ENCODE data around the gene P2RX6. TPM values are rescaled to one million over a fixed set of nuclear protein-coding genes. Genes with fewer than 3 reads are reported as not detected.

Gene P2RX6
- total RNA-seq, 4 donors from 2014 or later: 0.76 to 1.5 (median 1.2) TPM; not detected in 1

DNA sequence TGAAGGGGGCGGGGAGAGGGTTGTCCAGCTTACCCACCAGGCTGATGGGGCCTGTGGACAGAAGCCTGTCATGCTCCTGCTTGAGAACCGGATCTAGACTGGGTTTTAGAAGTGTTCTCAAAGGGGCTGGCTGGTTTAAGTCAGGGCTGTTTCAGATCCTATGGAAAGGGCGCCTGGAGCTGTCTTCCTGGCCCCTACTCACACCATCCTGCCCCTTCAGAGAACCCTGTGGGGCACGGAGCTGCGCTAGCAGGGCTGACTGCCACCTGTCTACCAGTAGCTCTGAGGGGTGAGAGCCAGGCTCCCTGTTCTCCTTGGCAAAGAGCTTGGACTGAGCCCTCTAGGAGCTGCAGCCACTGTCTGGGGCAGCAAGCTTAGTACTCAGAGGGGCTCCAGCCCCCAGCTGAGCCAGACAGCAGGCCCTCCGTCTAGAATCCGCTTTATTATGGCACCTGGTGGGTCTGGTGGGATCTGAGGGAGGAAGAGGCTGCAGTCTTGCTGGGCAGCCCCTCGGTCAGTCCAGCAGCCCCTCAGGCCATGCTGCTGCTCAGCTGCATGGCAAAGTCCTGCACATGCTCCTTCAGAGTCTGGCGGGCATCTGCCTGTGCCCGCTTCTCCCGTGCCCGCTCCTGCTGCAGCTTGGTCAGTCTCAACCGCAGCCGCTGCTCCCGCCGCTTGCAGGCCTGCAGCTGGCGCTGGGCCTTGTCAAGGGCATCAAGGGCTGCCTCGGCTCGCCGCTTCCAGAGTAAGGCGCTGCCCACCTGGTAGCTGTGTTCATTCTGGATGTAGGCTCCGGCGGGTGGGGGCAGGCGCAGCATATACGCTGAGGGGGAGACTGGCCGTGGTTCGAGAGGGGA is 15.4 kb upstream of the P2RX6 start:
- intact Hi-C loops (cut with DNase I; ENCODE audit: low total_unique reads): no loop called here
- peaks cover 7 to 13% of the 10 kb centered on the region in 2 donors for H3K4me1 ChIP-seq
- peak overlapping the region in 1 of 2 donors; percentile 98 for H3K27ac ChIP-seq
- H3K36me3 ChIP-seq: no peaks in the 10 kb centered on the region
- no peak overlapping the region for H3K4me3 ChIP-seq
- no peaks in the 10 kb centered on the region for H3K27me3 ChIP-seq
- H3K9me3 ChIP-seq: no peaks in the 10 kb centered on the region
- DNase-seq: no peak
- TF ChIP-seq, protein P1, sequence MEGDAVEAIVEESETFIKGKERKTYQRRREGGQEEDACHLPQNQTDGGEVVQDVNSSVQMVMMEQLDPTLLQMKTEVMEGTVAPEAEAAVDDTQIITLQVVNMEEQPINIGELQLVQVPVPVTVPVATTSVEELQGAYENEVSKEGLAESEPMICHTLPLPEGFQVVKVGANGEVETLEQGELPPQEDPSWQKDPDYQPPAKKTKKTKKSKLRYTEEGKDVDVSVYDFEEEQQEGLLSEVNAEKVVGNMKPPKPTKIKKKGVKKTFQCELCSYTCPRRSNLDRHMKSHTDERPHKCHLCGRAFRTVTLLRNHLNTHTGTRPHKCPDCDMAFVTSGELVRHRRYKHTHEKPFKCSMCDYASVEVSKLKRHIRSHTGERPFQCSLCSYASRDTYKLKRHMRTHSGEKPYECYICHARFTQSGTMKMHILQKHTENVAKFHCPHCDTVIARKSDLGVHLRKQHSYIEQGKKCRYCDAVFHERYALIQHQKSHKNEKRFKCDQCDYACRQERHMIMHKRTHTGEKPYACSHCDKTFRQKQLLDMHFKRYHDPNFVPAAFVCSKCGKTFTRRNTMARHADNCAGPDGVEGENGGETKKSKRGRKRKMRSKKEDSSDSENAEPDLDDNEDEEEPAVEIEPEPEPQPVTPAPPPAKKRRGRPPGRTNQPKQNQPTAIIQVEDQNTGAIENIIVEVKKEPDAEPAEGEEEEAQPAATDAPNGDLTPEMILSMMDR (IDR thresholded peaks at IDR 0.05): no peak
- TF ChIP-seq POLR2A (IDR thresholded peaks at IDR 0.05): no peak

DNA sequence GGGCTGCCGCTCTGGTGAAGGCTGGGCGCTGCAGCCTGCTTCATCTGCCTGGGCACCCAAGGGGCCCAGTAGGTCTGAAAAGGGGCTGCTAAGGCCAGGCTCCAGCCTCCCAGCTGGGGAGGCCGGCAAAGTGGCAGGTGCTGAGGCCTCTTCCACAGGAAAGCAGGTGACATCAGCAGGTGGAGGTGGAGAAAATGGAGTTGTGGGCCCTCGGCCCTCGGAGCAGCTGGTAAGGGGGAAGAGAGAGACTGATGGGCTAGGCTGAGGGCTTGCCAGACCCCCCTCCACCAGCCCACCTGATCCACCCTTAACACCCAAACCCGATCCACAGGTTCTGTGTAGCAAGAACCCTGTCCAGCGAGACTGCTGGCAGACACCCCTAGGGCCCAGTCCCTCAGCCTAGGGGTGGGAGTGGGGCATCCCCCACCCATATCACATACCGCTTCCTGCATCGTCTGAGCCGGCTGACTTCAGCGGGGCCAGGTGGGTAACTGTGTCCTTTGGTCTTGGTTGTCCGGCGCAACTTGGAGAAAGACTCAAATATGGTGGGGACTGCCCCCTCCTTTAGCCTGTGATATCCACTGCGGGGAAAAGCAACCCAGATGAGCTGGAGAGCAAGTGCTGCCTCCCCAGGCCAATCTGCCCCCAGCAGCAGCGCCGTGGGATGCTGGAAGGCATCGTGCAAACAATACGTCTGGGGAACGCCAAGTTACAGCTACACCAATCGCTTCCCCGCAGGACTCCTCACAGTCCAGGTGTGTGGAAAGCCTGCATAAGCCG is 14.6 kb upstream of the P2RX6 start:
- Histone ChIP-seq H3K9me3 (no peaks in the 10 kb centered on the region), H3K4me1 (peaks cover 7 to 13% of the 10 kb centered on the region in 2 donors), H3K36me3 (no peaks in the 10 kb centered on the region), H3K27ac (peak overlapping the region; percentile 94 to 98), H3K4me3 (peak overlapping the region; percentile 72 to 73), H3K27me3 (no peaks in the 10 kb centered on the region)
- TF ChIP-seq, protein P1 (IDR thresholded peaks at IDR 0.05): no peak
- no peak for TF ChIP-seq POLR2A (IDR thresholded peaks at IDR 0.05)
- intact Hi-C loops (cut with DNase I; ENCODE audit: low total_unique reads): no loop called here
- no peak for DNase-seq

DNA sequence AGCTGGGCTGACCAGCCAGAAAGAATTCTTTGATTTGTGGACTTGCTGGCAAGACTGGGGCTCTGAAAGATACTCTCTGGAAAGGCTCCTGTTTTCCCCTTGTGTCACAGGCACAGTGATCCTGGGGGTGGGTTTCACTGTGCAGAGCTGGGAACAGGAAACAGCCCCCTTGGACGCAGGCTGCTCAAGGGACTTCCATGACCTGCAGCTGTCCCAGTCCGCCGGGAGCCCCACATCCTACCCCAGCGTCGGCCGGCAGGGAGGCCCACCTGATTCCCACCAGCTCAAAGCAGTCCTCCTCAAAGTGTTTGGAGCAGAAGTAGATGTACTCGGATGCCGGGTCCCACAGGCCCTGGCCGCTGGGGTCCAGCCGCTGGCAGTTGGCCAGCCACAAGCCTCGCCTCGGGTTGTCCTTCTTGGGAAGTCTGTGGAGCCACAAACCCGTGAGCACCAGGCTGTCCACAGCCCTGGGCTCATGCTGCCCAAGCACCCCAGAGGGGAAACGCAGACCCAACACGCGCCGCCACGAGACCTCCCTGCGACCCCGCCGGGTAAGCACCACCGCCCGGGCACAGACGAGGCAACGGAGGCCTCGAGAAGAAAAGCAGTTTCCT is 13.9 kb upstream of the P2RX6 start:
- H3K4me1 ChIP-seq: peaks cover 7 to 13% of the 10 kb centered on the region in 2 donors
- no peaks in the 10 kb centered on the region for H3K36me3 ChIP-seq
- peak overlapping the region; percentile 94 to 98 for H3K27ac ChIP-seq
- no peaks in the 10 kb centered on the region for H3K27me3 ChIP-seq
- H3K9me3 ChIP-seq: no peaks in the 10 kb centered on the region
- no peak for DNase-seq
- intact Hi-C loops (cut with DNase I; ENCODE audit: low total_unique reads): no loop called here
- TF ChIP-seq, protein P1 (IDR thresholded peaks at IDR 0.05): peak in 1 of 4 experiments; percentile 7
- no peak for TF ChIP-seq POLR2A (IDR thresholded peaks at IDR 0.05)
- peak overlapping the region; percentile 72 to 73 for H3K4me3 ChIP-seq

DNA sequence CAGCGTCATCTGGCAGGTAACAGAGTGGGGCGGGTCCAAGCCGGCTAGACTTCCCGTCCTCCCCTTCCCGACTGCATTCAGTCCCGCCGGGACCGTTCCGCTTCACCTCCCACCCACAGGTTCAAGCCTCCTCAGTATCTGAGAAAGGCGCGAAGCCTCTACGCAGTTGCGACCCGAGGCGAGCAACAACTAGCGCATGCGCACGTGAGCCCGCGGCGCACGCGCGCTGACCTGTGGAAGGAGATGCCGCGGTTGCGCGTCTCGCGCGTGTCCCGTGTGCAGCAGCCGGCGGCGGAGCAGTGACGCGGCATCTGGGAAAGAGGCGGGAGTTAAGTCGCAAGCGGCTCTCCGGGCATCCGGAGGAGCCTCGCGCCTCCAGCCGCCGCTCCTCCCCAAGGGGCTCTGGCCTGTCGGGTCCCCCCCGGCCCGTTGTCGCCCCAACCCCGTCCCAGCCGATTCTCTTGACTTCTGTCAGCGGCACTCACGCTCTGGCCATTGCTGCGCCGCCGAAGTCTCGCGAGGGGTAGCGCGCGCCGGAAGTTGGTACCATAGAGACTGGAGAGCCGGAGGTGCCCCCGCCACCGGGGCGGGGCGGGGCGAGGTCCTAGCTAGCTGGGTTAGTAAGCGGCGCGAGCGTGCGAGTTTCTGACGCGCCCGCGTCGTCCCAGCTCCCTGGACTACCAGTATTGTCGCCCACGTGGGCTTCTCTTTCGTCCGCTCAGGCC is 13.2 kb upstream of the P2RX6 start, which contains the start of gene THAP7:
Gene THAP7 (minus strand): TSS at position 518 of the 725 bp plus-strand sequence. CDS start 207 bp downstream, at position 311.
- Histone ChIP-seq H3K9me3 (no peaks in the 10 kb centered on the region), H3K27ac (peak within 1 kb of the TSS; percentile 94 to 98), H3K4me3 (peak within 1 kb of the TSS; percentile 72 to 73), H3K4me1 (peaks cover 7 to 13% of the 10 kb centered on the region in 2 donors), H3K36me3 (no peaks in the 10 kb centered on the region), H3K27me3 (no peaks in the 10 kb centered on the region)
- TF ChIP-seq POLR2A (IDR thresholded peaks at IDR 0.05): peak; percentile 44 to 84
- TF ChIP-seq, protein P1 (IDR thresholded peaks at IDR 0.05): peak in 1 of 4 experiments; percentile 2
- intact Hi-C loops (cut with DNase I; ENCODE audit: low total_unique reads): no loop called here
- peak; percentile 96 to 97 for DNase-seq

All from uterus (tissue), 4 donors.